ENCODE measurements around the gene PHLDA2. TPM values are rescaled to one million over a fixed set of nuclear protein-coding genes. Genes with fewer than 3 reads are reported as not detected.

Gene PHLDA2
- polyA plus RNA-seq, 2 of the 4 experiments (the other 2 are of a cell fraction), result 7.0 to 49.6 TPM

DNA sequence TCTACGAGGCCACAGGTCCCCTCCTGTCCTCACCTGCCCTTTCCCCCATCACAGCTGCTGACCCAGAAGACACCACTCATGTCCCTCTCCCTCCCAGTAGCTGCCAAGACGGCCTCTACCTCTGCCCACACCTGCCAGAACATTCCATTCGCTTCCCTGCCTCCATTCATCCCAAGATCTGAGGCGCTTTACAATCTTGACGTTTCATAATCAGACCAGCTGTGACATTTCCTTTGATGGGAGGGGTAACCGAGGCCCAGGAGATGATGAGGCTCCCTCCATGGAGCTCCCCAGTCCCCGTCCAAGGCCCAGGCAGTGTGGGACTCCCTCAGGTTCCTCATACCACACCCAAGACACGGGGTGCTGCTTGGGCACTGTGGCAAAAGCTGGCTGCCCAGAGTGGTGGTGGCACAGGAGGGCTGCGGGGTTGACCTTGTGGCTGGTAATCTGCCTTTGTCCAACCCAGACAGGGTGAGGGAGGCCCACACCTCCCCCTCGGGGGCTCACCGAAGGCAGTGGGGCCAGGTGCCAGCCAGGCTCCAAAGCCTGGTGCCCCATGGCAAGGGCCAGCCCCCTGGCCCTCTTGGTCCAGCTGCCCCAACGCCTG lies 17.3 kb downstream of the PHLDA2 start:
- ATAC-seq (peak; percentile 1 to 8; a peak in 3 of 6 replicates), FAIRE-seq (no peak), DNase-seq (ENCODE audit: low read depth in 1 of 2, low spot score in 1 of 2) (no peak)
- Histone ChIP-seq H3K4me1 (peaks cover 31% of the 10 kb centered on the region), H3K4me2 (peak overlapping the region; percentile 90), H3K9me3 (no peaks in the 10 kb centered on the region), H3K4me3 (no peak overlapping the region), H3K27ac (peak overlapping the region; percentile 84 to 90)
- ChIA-PET POLR2A (interaction anchor here (1.2 to 1.6 kb wide), 2 partner anchors 9 to 17 kb away, joined by 3 to 15 read pairs; partner anchors contain the start of gene PHLDA2), CTCF (interaction anchor here (1.0 to 9.9 kb wide), 6 partner anchors 9 to 380 kb away, joined by 4 to 52 read pairs (median 5); partner anchors contain the start of gene PHLDA2)
- TF ChIP-seq EHMT2 (IDR thresholded peaks at IDR 0.05; ENCODE audit: low read depth), result no peak
- TF ChIP-seq RFX5 (IDR thresholded peaks at IDR 0.05), result no peak
- TF ChIP-seq BHLHE40 (IDR thresholded peaks at IDR 0.05; ENCODE audit: low read depth, low read length), result no peak
- no peak for TF ChIP-seq SREBF2 (IDR thresholded peaks at IDR 0.05)
- TF ChIP-seq, protein P1, sequence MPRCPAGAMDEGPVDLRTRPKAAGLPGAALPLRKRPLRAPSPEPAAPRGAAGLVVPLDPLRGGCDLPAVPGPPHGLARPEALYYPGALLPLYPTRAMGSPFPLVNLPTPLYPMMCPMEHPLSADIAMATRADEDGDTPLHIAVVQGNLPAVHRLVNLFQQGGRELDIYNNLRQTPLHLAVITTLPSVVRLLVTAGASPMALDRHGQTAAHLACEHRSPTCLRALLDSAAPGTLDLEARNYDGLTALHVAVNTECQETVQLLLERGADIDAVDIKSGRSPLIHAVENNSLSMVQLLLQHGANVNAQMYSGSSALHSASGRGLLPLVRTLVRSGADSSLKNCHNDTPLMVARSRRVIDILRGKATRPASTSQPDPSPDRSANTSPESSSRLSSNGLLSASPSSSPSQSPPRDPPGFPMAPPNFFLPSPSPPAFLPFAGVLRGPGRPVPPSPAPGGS (IDR thresholded peaks at IDR 0.05), result no peak
- WGBS (ENCODE audit: missing lambda C conversion rate), result 61% methylated on average over 12 of the region's 12 CpGs

DNA sequence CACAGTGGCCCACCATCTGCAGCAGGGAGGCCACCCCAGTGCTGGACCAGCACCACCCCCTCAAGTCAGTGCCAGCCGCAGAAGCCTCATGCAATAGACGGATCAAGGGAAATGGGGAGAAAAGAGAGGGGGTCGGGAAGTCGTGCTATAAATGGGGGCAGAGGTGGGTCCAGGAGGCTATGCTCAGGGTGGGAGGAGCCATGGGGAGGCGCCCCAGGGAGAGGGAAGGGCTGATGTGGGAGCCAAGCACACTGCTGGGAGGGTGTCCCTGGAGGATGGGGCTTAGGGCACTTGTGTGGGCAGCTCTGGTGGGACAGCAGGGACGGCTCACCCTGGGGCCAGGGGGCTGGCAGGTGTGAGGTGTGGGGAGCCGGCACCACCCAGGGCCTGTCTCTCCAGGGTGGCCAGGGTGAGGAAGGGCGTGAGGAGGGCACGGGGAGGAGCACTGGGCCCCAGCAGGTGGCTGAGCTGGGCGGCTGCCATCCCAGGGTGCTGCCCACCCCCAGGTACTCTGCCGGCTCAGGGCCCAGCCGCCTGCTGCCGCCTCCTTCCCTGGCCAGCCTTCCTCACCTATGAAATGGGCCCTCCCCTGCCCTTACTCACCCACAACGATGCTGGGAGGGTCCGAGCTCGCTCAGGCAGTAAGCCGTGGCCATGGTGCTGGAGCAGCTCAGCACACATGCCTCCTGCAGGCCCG lies 18.0 kb downstream of the PHLDA2 start:
- Histone ChIP-seq H3K9me3 (no peaks in the 10 kb centered on the region), H3K4me2 (peak overlapping the region; percentile 90; the same call in 2 of the 3 replicates), H3K27ac (peak overlapping the region; percentile 84 to 90; a peak in 5 of 6 replicates), H3K4me3 (no peak overlapping the region), H3K4me1 (peaks cover 31% of the 10 kb centered on the region)
- ATAC-seq (no peak), DNase-seq (ENCODE audit: low read depth in 1 of 2, low spot score in 1 of 2) (no peak), FAIRE-seq (no peak)
- no peak for TF ChIP-seq HOXA7 (CRISPR knock-in tag; IDR thresholded peaks at IDR 0.05)
- TF ChIP-seq PHF8 (IDR thresholded peaks at IDR 0.05; ENCODE audit: borderline replicate concordance, low read depth), result no peak
- TF ChIP-seq ZNF302 (CRISPR knock-in tag; IDR thresholded peaks at IDR 0.05), result no peak
- no peak for TF ChIP-seq CEBPB (IDR thresholded peaks at IDR 0.05)
- TF ChIP-seq FOXS1 (CRISPR knock-in tag; IDR thresholded peaks at IDR 0.05), result no peak
- TF ChIP-seq, protein P2, sequence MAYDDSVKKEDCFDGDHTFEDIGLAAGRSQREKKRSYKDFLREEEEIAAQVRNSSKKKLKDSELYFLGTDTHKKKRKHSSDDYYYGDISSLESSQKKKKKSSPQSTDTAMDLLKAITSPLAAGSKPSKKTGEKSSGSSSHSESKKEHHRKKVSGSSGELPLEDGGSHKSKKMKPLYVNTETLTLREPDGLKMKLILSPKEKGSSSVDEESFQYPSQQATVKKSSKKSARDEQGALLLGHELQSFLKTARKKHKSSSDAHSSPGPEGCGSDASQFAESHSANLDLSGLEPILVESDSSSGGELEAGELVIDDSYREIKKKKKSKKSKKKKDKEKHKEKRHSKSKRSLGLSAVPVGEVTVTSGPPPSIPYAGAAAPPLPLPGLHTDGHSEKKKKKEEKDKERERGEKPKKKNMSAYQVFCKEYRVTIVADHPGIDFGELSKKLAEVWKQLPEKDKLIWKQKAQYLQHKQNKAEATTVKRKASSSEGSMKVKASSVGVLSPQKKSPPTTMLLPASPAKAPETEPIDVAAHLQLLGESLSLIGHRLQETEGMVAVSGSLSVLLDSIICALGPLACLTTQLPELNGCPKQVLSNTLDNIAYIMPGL (CRISPR knock-in tag; IDR thresholded peaks at IDR 0.05; ENCODE audit: borderline replicate concordance), result no peak
- TF ChIP-seq SMC3 (IDR thresholded peaks at IDR 0.05), result no peak
- TF ChIP-seq HOXB5 (CRISPR knock-in tag; IDR thresholded peaks at IDR 0.05), result no peak
- TF ChIP-seq, protein P3, sequence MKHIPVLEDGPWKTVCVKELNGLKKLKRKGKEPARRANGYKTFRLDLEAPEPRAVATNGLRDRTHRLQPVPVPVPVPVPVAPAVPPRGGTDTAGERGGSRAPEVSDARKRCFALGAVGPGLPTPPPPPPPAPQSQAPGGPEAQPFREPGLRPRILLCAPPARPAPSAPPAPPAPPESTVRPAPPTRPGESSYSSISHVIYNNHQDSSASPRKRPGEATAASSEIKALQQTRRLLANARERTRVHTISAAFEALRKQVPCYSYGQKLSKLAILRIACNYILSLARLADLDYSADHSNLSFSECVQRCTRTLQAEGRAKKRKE (CRISPR knock-in tag; IDR thresholded peaks at IDR 0.05; ENCODE audit: low read depth), result no peak
- TF ChIP-seq MAFK (IDR thresholded peaks at IDR 0.05; ENCODE audit: partially characterized antibody), result no peak
- TF ChIP-seq HOXB13 (CRISPR knock-in tag; IDR thresholded peaks at IDR 0.05; ENCODE audit: low read depth), result no peak
- TF ChIP-seq ZC3H11A (IDR thresholded peaks at IDR 0.05), result no peak
- no peak for TF ChIP-seq GATA3 (IDR thresholded peaks at IDR 0.05; ENCODE audit: borderline replicate concordance)
- no peak for TF ChIP-seq BHLHE40 (IDR thresholded peaks at IDR 0.05; ENCODE audit: low read depth, low read length)
- TF ChIP-seq, protein P1 (IDR thresholded peaks at IDR 0.05), result no peak
- no peak for TF ChIP-seq RCOR1 (IDR thresholded peaks at IDR 0.05; ENCODE audit: low read depth, low read length)
- no peak for TF ChIP-seq ESRRA (IDR thresholded peaks at IDR 0.05; ENCODE audit: borderline replicate concordance, low read length)
- no peak for TF ChIP-seq CHD4 (IDR thresholded peaks at IDR 0.05; ENCODE audit: borderline replicate concordance)
- no peak for TF ChIP-seq ZFP36 (IDR thresholded peaks at IDR 0.05; ENCODE audit: borderline replicate concordance, partially characterized antibody)
- no peak for TF ChIP-seq ZSCAN20 (CRISPR knock-in tag; IDR thresholded peaks at IDR 0.05)
- WGBS (ENCODE audit: missing lambda C conversion rate), result 87% methylated on average over 17 of the region's 18 CpGs
- CTCF ChIA-PET, result interaction anchor here (0.5 to 9.9 kb wide), 7 partner anchors 8 to 379 kb away, joined by 3 to 52 read pairs (median 5); partner anchors contain the start of gene PHLDA2
- POLR2A ChIA-PET, result interaction anchor here (1.2 to 1.6 kb wide), 2 partner anchors 9 to 18 kb away, joined by 3 to 15 read pairs; partner anchors contain the start of gene PHLDA2

Data from A549 (cell line).